ENCODE measurements around the gene CNOT11. TPM values are rescaled to one million over a fixed set of nuclear protein-coding genes. Genes with fewer than 3 reads are reported as not detected.
"Not testable (repeated sequence)": the region's sequence is repeated elsewhere in the genome, so short reads cannot be mapped to it uniquely, and the experiment has no call there.

CNOT11 gene
- total and polyA plus RNA-seq, 9 donors: 11.5 to 55.1 (median 21.0) TPM

DNA sequence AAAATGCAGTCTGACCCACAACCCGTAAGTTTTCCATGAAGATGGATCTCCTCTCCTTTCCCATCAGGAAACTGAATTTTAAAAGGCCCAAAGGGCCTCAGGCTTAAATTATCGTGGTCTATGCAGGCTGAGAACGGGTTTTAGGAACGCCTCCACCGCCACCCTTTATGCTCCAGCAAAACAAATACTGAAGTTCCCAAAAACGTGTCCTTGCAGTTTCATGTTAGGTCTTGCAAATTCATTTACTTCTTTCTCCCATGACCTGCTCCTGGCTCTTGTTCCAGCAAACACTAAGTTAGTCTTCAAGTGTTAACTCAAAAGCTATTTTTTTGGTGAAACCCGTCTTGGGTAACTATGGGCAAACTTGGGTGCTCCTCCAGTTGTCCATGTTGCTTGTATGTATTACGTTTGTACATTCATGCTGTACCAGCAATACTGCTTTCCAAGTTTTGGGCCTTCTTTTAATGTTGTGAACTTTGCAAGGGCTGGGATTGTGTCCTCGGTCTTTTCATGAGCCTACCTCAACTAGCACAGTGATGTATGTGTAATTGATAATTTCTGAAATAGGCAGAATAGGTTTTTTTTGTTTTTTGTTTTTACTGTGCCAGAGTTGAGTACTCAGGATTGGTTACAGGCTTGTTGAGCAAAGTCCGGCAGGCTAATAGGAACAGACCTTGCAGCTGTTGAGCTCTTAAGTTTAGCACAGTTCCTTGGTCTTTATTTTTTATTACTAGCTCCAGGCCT lies 57.6 kb downstream of the CNOT11 start:
- 85 to 89% (median 85%) methylated on average over 10 of the region's 10 CpGs for WGBS, 3 donors
- H3K27ac ChIP-seq: no peak overlapping the region
- peaks cover 9% of the 10 kb centered on the region for H3K4me1 ChIP-seq (ENCODE audit: insufficient read depth)
- no peaks in the 10 kb centered on the region for H3K27me3 ChIP-seq
- intact Hi-C loops (cut with DNase I): no loop called here
- TF ChIP-seq, protein P1, sequence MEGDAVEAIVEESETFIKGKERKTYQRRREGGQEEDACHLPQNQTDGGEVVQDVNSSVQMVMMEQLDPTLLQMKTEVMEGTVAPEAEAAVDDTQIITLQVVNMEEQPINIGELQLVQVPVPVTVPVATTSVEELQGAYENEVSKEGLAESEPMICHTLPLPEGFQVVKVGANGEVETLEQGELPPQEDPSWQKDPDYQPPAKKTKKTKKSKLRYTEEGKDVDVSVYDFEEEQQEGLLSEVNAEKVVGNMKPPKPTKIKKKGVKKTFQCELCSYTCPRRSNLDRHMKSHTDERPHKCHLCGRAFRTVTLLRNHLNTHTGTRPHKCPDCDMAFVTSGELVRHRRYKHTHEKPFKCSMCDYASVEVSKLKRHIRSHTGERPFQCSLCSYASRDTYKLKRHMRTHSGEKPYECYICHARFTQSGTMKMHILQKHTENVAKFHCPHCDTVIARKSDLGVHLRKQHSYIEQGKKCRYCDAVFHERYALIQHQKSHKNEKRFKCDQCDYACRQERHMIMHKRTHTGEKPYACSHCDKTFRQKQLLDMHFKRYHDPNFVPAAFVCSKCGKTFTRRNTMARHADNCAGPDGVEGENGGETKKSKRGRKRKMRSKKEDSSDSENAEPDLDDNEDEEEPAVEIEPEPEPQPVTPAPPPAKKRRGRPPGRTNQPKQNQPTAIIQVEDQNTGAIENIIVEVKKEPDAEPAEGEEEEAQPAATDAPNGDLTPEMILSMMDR (IDR thresholded peaks at IDR 0.05): no peak
- no peak for TF ChIP-seq EP300 (IDR thresholded peaks at IDR 0.05)
- no peak for TF ChIP-seq POLR2A (IDR thresholded peaks at IDR 0.05)
- H3K9me3 ChIP-seq: no peaks in the 10 kb centered on the region
- H3K36me3 ChIP-seq: no peaks in the 10 kb centered on the region
- H3K4me3 ChIP-seq: no peak overlapping the region
- DNase-seq: no peak

DNA sequence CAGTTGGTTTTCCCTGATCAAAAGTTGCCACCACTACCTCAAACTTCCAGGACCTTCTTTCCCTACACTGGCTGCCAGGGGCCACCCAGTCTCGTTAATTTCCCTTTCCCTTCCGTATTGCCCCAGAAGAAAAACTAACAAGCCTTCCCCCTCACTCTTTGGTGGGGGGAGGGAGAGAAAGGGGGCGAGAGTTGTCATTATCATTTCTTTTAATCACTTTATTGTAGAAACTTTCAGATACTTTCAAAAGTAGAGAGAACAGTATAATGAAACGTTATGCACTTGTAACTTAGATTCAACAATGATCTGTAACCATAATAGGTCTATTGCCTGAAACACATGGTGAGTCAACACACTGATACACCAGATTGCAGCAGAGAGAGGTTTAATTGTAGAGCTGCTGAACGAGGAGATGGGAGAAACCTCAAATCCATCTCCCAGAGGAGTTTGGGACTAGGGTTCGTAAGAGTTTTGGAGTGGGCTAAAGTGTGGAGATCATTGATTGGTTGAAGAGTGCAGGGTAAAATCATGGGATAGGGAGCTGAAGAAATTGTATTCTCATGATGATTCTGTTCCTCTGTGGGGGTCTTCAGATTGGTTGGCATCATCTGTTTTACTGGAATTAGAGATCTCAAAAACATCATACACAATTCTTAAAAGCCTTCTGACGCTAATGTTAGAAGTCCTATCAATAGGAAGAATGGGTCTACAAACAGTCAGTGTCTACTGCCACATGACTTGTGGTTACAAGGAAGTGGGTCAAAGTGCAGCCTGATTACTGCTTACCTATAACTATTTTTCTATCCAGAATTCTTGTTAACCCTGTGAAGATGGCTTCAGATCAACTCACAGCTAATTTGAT lies 58.4 kb downstream of the CNOT11 start:
- Histone ChIP-seq H3K4me1 (ENCODE audit: insufficient read depth) (peaks cover 5% of the 10 kb centered on the region), H3K4me3 (no peak overlapping the region), H3K27me3 (no peaks in the 10 kb centered on the region), H3K36me3 (no peaks in the 10 kb centered on the region), H3K27ac (no peak overlapping the region), H3K9me3 (no peaks in the 10 kb centered on the region)
- no peak for DNase-seq
- TF ChIP-seq POLR2A (IDR thresholded peaks at IDR 0.05) (no peak), EP300 (IDR thresholded peaks at IDR 0.05) (no peak)
- TF ChIP-seq, protein P1 (IDR thresholded peaks at IDR 0.05): no peak
- 78 to 81% (median 81%) methylated on average over 7 of the region's 7 CpGs for WGBS, 3 donors
- intact Hi-C loops (cut with DNase I): no loop called here

- H3K36me3 ChIP-seq: no peaks in the 10 kb centered on the region
- 70 to 77% (median 74%) methylated on average over 3 of the region's 3 CpGs for WGBS, 3 donors
- H3K4me1 ChIP-seq (ENCODE audit: insufficient read depth): peaks cover 1% of the 10 kb centered on the region
- no peaks in the 10 kb centered on the region for H3K9me3 ChIP-seq
- TF ChIP-seq EP300 (IDR thresholded peaks at IDR 0.05) (no peak), POLR2A (IDR thresholded peaks at IDR 0.05) (no peak)
- TF ChIP-seq, protein P1 (IDR thresholded peaks at IDR 0.05): no peak
- no peak overlapping the region for H3K27ac ChIP-seq
- intact Hi-C loops (cut with DNase I): no loop called here
- H3K27me3 ChIP-seq: no peaks in the 10 kb centered on the region
- DNase-seq: no peak
- no peak overlapping the region for H3K4me3 ChIP-seq
Measured at GRCh38 chr2:101311696-101312017, 59.0 kb downstream of the CNOT11 start.

- H3K9me3 ChIP-seq; H3K4me1 ChIP-seq (ENCODE audit: insufficient read depth); H3K27me3 ChIP-seq; H3K27ac ChIP-seq; intact Hi-C loops (cut with DNase I); DNase-seq; H3K36me3 ChIP-seq; H3K4me3 ChIP-seq: not testable (repeated sequence)
- WGBS, 3 donors: 90 to 93% (median 92%) methylated on average over 6 of the region's 6 CpGs
Measured at GRCh38 chr2:101316568-101316967, 63.9 kb downstream of the CNOT11 start.

Small RNAs within 50 kb of the gene (microRNA-seq; reads per million reads assigned to microRNA genes)
- gene MIR5696: 1.1 to 1.6 (median 1.1) reads per million in 3 donors

Small RNAs within 50 kb of the gene (small RNA-seq; reads per million reads assigned to genes)
- 0.30 reads per million for gene MIR5696
- gene SNORD89: 162 reads per million, percentile 92 among the genes with 10 or more reads in this experiment

Other genes with a start within 250 kb of the CNOT11 start
- gene TBC1D8, start 101.5 kb upstream of the CNOT11 start, total RNA-seq: 10 to 100 TPM; 14.3 to 44.6 (median 15.8) TPM
- gene TBC1D8, start 101.5 kb upstream of the CNOT11 start, polyA plus RNA-seq: 10 to 100 TPM; 10.8 to 10.9 TPM
- gene RNF149, start 55.8 kb downstream of the CNOT11 start, total RNA-seq: 10 to 100 TPM; 28.1 to 62.5 (median 45.3) TPM
- 10 to 100 TPM; 20.3 to 45.7 TPM for gene RNF149, start 55.8 kb downstream of the CNOT11 start, polyA plus RNA-seq
- gene CREG2, start 134.6 kb downstream of the CNOT11 start, total RNA-seq: under 1 TPM in 6 of 7 donors, not detected in 1; 0.05 to 0.57 (median 0.36) TPM
- under 1 TPM; 0.04 to 0.05 TPM for gene CREG2, start 134.6 kb downstream of the CNOT11 start, polyA plus RNA-seq
- 1 to 10 TPM in 1 of 7 donors, under 1 TPM in 6; 0.32 to 1.7 (median 0.38) TPM for gene RFX8, start 222.2 kb downstream of the CNOT11 start, total RNA-seq
- gene RFX8, start 222.2 kb downstream of the CNOT11 start, polyA plus RNA-seq: under 1 TPM; 0.05 to 0.70 TPM

All from ovary (tissue), 9 donors.